AG09309 (cell line): Measurements from ENCODE around the gene ACADVL.
"Not testable (repeated sequence)": the region's sequence is repeated elsewhere in the genome, so short reads cannot be mapped to it uniquely, and the experiment has no call there.

ENCODE experiments used
- DNase-seq: peaks from one replicate; pipeline ENCODE4 v3.0.0-alpha.2; 2010; ENCODE audit warnings: low read depth
- H3K4me3 ChIP-seq: 2 replicates; pipeline ENCODE4 v1.5.1; 2011; ENCODE audit warnings: mild to moderate bottlenecking, low read depth, low read length, moderate library complexity; ENCODE audit not compliant: control insufficient read depth
- TF ChIP-seq, protein P1 (sequence below): IDR thresholded peaks from 2 replicates; pipeline ENCODE4 v1.5.1; 2011; ENCODE audit warnings: mild to moderate bottlenecking, low read depth, low read length, inconsistent platforms; ENCODE audit not compliant: insufficient read depth, control insufficient read depth; ENCODE audit errors: missing control alignments

ACADVL gene

DNA sequence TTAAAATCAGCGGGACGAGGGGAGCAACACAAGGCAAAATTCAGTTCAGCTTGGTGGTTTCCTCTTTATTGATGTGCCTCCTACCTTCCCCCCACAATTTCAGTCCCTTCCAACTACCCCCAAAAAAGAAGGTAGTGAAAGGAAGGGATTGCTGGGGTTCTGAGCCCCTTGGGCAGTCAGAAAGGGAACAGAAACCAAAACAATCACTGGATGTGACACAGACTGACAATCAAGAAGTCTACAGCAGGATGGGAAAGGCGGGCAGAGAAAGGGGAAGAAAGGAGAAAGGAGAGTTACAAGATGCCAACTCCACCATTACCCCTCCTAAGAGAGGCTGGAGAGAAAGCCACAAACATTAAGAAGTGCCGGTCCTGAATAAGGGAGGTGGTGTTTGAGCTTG is 20.6 kb downstream of the ACADVL start:
- peak overlapping the region; percentile 67 for H3K4me3 ChIP-seq
- TF ChIP-seq, protein P1, sequence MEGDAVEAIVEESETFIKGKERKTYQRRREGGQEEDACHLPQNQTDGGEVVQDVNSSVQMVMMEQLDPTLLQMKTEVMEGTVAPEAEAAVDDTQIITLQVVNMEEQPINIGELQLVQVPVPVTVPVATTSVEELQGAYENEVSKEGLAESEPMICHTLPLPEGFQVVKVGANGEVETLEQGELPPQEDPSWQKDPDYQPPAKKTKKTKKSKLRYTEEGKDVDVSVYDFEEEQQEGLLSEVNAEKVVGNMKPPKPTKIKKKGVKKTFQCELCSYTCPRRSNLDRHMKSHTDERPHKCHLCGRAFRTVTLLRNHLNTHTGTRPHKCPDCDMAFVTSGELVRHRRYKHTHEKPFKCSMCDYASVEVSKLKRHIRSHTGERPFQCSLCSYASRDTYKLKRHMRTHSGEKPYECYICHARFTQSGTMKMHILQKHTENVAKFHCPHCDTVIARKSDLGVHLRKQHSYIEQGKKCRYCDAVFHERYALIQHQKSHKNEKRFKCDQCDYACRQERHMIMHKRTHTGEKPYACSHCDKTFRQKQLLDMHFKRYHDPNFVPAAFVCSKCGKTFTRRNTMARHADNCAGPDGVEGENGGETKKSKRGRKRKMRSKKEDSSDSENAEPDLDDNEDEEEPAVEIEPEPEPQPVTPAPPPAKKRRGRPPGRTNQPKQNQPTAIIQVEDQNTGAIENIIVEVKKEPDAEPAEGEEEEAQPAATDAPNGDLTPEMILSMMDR = no peak

GRCh38 chr17:7241090-7241733 is 21.5 kb downstream of the ACADVL start:
- DNase-seq = no peak
- TF ChIP-seq, protein P1 = no peak
- peak overlapping the region; percentile 67 for H3K4me3 ChIP-seq

More for the DNA sequence above, 20.6 kb downstream of the ACADVL start:
- DNase-seq = no peak

- TF ChIP-seq, protein P1 = no peak
- peak within 1 kb of the TSS; percentile 67 for H3K4me3 ChIP-seq
- DNase-seq = peak; percentile 71
Observed at GRCh38 chr17:7241783-7242716, 22.3 kb downstream of the ACADVL start, which contains the start of gene GABARAP. TSS of gene GABARAP (minus strand) at chr17:7242449. CDS start at chr17:7242330, 119 bp downstream.

- peak; percentile 87 for DNase-seq
- TF ChIP-seq, protein P1 = no peak
- H3K4me3 ChIP-seq = peak overlapping the region; percentile 67
Observed at GRCh38 chr17:7242717-7243452, 23.1 kb downstream of the ACADVL start.

GRCh38 chr17:7243453-7243729 is 23.7 kb downstream of the ACADVL start:
- H3K4me3 ChIP-seq = peak overlapping the region; percentile 67
- no peak for DNase-seq
- TF ChIP-seq, protein P1 = no peak

- DNase-seq, H3K4me3 ChIP-seq: not testable (repeated sequence)
Observed at GRCh38 chr17:7243838-7244237, 24.1 kb downstream of the ACADVL start.

DNA sequence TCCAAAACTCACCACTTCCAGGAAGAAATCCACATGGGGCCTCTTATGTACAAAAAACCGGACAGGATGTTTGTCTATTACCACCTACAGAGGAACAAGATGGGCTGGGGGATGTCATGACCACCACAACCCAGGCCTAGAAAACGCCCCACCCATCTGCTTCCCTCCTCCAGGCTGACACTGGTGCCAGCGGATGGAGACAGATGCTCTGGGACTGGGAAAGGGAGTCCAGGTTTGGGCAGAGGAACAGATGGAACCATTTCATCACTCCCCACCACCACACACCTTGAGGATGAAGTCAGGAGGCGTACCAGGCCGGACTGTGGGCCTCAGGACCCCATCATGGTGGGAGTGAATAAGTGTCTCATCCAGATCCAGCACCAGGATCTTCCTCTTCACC is 27.0 kb downstream of the ACADVL start:
- H3K4me3 ChIP-seq = no peak overlapping the region
- TF ChIP-seq, protein P1 = no peak
- no peak for DNase-seq
